OCI-LY7 (cell line): ENCODE results near the gene SPOPL. TPM values are rescaled to one million over a fixed set of nuclear protein-coding genes. Genes with fewer than 3 reads are reported as not detected.
"Not testable (repeated sequence)": the region's sequence is repeated elsewhere in the genome, so short reads cannot be mapped to it uniquely, and the experiment has no call there.

Experiments used
- BruUV-seq: library from RNA; stranded (reverse); fragments of 400-500 nt; replicated peaks from 2 replicates; lab custom pipeline; 2021; lab: Mats Ljungman, UMichigan
- CTCF ChIA-PET: fragments of 300-600 bp; sonication (Branson Sonifier 250); formaldehyde crosslinking; loops from one replicate; lab custom pipeline; 2022; ENCODE audit warnings: antibody characterized with exemption; ENCODE audit not compliant: unreplicated experiment; lab: Charles Lee
- POLR2A ChIA-PET: fragments of 300-600 bp; sonication (Branson Sonifier 250); formaldehyde crosslinking; loops from one replicate; lab custom pipeline; 2022; ENCODE audit warnings: antibody characterized with exemption; lab: Charles Lee
- DNase-seq: peaks from one replicate; pipeline ENCODE4 v3.0.0-alpha.2; 2015; ENCODE audit warnings: low spot score
- H2AFZ ChIP-seq: fragments of 200-600 bp; sonication (generic), shearing (Covaris generic); 2 replicates; pipeline ENCODE4 v1.6.1; 2014; ENCODE audit warnings: mild to moderate bottlenecking, antibody characterized with exemption, low read length, moderate library complexity
- H3K27ac ChIP-seq: fragments of 200-600 bp; sonication (generic); 2 replicates; pipeline ENCODE4 v1.5.1; 2014; ENCODE audit warnings: mixed run types, low read depth, mild to moderate bottlenecking, moderate library complexity, low read length, inconsistent platforms; ENCODE audit not compliant: poor library complexity, severe bottlenecking
- H3K36me3 ChIP-seq: fragments of 200-600 bp; sonication (generic); 2 replicates; pipeline ENCODE4 v1.6.1; 2014; ENCODE audit warnings: mild to moderate bottlenecking, antibody characterized with exemption, low read length, moderate library complexity, mixed read lengths; ENCODE audit not compliant: insufficient read depth
- H3K4me1 ChIP-seq: fragments of 200-600 bp; sonication (generic); 2 replicates; pipeline ENCODE4 v1.5.1; 2014; ENCODE audit warnings: mild to moderate bottlenecking, low read length; ENCODE audit not compliant: insufficient read depth, poor library complexity, severe bottlenecking
- H3K4me2 ChIP-seq: fragments of 200-600 bp; sonication (generic); 2 replicates; pipeline ENCODE4 v1.6.1; 2014; ENCODE audit warnings: mild to moderate bottlenecking, low read length
- H3K4me3 ChIP-seq: fragments of 200-600 bp; sonication (generic); 2 replicates; pipeline ENCODE4 v1.5.1; 2014; ENCODE audit warnings: mild to moderate bottlenecking, low read depth, low read length; ENCODE audit not compliant: poor library complexity, severe bottlenecking
- H3K79me2 ChIP-seq: fragments of 200-600 bp; sonication (generic); 2 replicates; pipeline ENCODE4 v1.6.1; 2016; ENCODE audit warnings: low read depth, mild to moderate bottlenecking, low read length, moderate library complexity, mixed read lengths; ENCODE audit not compliant: insufficient read depth
- H3K9me2 ChIP-seq: fragments of 200-600 bp; sonication (generic); 2 replicates; pipeline ENCODE4 v1.6.1; 2016; ENCODE audit warnings: mild to moderate bottlenecking, low read length, mixed read lengths; ENCODE audit not compliant: insufficient read depth
- H3K9me3 ChIP-seq: fragments of 200-600 bp; sonication (generic); 2 replicates; pipeline ENCODE4 v1.6.1; 2014; ENCODE audit warnings: mild to moderate bottlenecking, mixed run types, low read length, mixed read lengths
- H4K20me1 ChIP-seq: fragments of 200-600 bp; sonication (generic); 2 replicates; pipeline ENCODE4 v1.6.1; 2014; ENCODE audit warnings: mild to moderate bottlenecking, antibody characterized with exemption, low read length, moderate library complexity, mixed read lengths; ENCODE audit not compliant: insufficient read depth
- EZH2phosphoT487 ChIP-seq: fragments of 200-600 bp; sonication (generic); IDR thresholded peaks from 2 replicates; pipeline ENCODE4 v1.6.1; 2018; ENCODE audit warnings: low read depth, borderline replicate concordance, mild to moderate bottlenecking, mixed run types, antibody characterized with exemption, low read length, moderate library complexity, mixed read lengths
- intact Hi-C: fragments of 100-400 bp; cut with micrococcal nuclease; formaldehyde crosslinking; loops from one replicate; pipeline ENCODE4 v1.10.0; 2022; ENCODE audit not compliant: unreplicated experiment
- total RNA-seq, 2 experiments: library from RNA; depleted of rRNA in 1 of 2; stranded (reverse); fragments of >200 nt in 1 of 2; shearing (Covaris generic) in 1 of 2; gene quantifications; 2 replicates each; pipeline ENCODE4 v1.2.3, GENCODE V29; 2014 to 2022
- TF ChIP-seq, protein P1 (sequence below): fragments of 200-600 bp; sonication (generic); conservative IDR thresholded peaks from 2 replicates; pipeline ENCODE4 v1.5.1; 2014; ENCODE audit warnings: mild to moderate bottlenecking, antibody characterized with exemption, low read length, moderate library complexity, mixed read lengths

SPOPL gene
- total RNA-seq, 2 experiments from 2014 or later: 11.4 to 18.3 TPM

DNA sequence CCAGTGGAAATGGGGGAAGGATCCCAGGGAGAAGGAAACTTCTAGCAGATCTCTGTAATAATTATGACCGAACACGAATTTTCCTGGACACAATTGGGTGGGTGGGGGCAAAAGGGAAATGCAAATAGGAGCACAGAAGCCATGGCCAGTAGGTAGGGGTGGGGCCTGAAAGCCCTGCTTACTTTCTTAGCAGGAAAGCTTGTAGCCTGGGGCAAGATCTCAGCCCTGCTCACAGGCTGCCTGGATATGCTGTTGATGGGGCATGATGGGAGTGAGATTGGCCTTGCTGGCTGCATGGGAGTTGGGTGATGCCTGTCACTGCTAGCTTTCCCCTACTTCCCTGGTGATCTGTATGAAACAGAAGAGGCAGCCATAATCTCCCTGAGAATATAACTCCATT, 45.9 kb upstream of the SPOPL start:
- no peaks in the 10 kb centered on the region for H3K36me3 ChIP-seq
- DNase-seq: no peak
- no TSS peak for BruUV-seq
- no peaks in the 10 kb centered on the region for H3K79me2 ChIP-seq
- ChIA-PET POLR2A (no interaction called here), CTCF (no interaction called here)
- H3K9me3 ChIP-seq: no peaks in the 10 kb centered on the region
- no peaks in the 10 kb centered on the region for H4K20me1 ChIP-seq
- H3K27ac ChIP-seq: no peak overlapping the region
- intact Hi-C loops: no loop called here
- no peaks in the 10 kb centered on the region for H3K9me2 ChIP-seq
- no peak overlapping the region for H3K4me2 ChIP-seq
- TF ChIP-seq, protein P1, sequence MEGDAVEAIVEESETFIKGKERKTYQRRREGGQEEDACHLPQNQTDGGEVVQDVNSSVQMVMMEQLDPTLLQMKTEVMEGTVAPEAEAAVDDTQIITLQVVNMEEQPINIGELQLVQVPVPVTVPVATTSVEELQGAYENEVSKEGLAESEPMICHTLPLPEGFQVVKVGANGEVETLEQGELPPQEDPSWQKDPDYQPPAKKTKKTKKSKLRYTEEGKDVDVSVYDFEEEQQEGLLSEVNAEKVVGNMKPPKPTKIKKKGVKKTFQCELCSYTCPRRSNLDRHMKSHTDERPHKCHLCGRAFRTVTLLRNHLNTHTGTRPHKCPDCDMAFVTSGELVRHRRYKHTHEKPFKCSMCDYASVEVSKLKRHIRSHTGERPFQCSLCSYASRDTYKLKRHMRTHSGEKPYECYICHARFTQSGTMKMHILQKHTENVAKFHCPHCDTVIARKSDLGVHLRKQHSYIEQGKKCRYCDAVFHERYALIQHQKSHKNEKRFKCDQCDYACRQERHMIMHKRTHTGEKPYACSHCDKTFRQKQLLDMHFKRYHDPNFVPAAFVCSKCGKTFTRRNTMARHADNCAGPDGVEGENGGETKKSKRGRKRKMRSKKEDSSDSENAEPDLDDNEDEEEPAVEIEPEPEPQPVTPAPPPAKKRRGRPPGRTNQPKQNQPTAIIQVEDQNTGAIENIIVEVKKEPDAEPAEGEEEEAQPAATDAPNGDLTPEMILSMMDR: no peak
- TF ChIP-seq EZH2phosphoT487: no peak
- no peaks in the 10 kb centered on the region for H3K4me1 ChIP-seq
- no peak overlapping the region for H3K4me3 ChIP-seq
- H2AFZ ChIP-seq: no peak overlapping the region

DNA sequence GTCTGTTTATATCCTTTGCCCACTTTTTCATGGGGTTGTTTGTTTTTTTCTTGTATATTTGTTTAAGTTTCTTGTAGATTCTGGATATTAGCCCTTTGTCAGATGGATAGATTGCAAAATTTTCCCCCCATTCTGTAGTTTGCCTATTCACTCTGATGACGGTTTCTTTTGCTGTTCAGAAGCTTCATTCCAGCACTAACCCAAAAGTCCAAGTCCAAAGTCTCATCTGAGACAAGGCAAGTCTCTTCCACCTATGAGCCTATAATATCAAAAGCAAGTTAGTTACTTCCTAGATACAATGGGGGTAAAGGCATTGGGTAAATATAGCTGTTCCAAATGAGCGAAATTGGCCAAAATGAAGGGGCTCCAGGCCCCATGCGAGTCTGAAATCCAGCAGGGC, 38.9 kb upstream of the SPOPL start:
- CTCF ChIA-PET: not testable (repeated sequence)

DNA sequence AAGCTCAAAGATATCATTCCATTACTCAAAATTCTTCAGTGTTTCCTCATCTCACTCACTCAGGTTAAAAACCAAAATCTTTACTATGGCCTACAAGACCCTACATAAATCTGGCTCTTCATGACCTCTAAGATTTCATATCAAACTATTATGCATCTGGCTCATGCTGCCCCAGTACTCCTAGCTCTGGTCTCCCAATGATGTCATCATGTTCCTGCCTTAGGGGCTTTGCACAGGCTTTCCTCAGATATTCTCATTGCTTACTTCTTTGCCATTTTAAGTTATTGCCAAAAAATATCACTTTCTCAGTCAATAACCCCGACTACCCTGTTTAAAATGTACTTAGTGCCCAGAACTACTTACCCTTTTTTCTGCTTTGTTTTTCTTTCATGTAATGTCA, 33.0 kb upstream of the SPOPL start:
- ChIA-PET CTCF (no interaction called here), POLR2A (interaction anchor here (0.7 kb wide), 1 partner anchor 21 kb away, joined by 5 read pairs; no protein-coding TSS in a partner anchor)
- Histone ChIP-seq H3K79me2 (no peaks in the 10 kb centered on the region), H3K36me3 (no peaks in the 10 kb centered on the region), H3K9me2 (no peaks in the 10 kb centered on the region; the same call in 1 of the 2 replicates), H3K27ac (no peak overlapping the region), H3K4me2 (no peak overlapping the region), H3K4me1 (no peaks in the 10 kb centered on the region), H3K9me3 (no peaks in the 10 kb centered on the region), H2AFZ (no peak overlapping the region), H3K4me3 (no peak overlapping the region), H4K20me1 (no peaks in the 10 kb centered on the region)
- no TSS peak for BruUV-seq
- no peak for TF ChIP-seq EZH2phosphoT487
- TF ChIP-seq, protein P1: no peak
- DNase-seq: no peak
- intact Hi-C loops: no loop called here

More for the DNA sequence above, 38.9 kb upstream of the SPOPL start:
- H3K36me3 ChIP-seq, DNase-seq, H3K9me3 ChIP-seq, H3K4me1 ChIP-seq, H3K4me3 ChIP-seq, intact Hi-C loops, H3K9me2 ChIP-seq, H3K4me2 ChIP-seq, H4K20me1 ChIP-seq, BruUV-seq, H3K79me2 ChIP-seq, H2AFZ ChIP-seq, H3K27ac ChIP-seq: not testable (repeated sequence)
- POLR2A ChIA-PET: interaction anchor here (0.7 kb wide), 1 partner anchor 1092 kb away, joined by 4 read pairs; no protein-coding TSS in a partner anchor
